NCI-H446 (cell line): ENCODE measurements around the gene LDHB.
"Not testable (repeated sequence)": the region's sequence is repeated elsewhere in the genome, so short reads cannot be mapped to it uniquely, and the experiment has no call there.

Experiments
- DNase-seq, 2 experiments: peaks; one replicate each; lab custom pipeline; 2025; lab: John Stamatoyannopoulos, UW

Gene LDHB

DNA sequence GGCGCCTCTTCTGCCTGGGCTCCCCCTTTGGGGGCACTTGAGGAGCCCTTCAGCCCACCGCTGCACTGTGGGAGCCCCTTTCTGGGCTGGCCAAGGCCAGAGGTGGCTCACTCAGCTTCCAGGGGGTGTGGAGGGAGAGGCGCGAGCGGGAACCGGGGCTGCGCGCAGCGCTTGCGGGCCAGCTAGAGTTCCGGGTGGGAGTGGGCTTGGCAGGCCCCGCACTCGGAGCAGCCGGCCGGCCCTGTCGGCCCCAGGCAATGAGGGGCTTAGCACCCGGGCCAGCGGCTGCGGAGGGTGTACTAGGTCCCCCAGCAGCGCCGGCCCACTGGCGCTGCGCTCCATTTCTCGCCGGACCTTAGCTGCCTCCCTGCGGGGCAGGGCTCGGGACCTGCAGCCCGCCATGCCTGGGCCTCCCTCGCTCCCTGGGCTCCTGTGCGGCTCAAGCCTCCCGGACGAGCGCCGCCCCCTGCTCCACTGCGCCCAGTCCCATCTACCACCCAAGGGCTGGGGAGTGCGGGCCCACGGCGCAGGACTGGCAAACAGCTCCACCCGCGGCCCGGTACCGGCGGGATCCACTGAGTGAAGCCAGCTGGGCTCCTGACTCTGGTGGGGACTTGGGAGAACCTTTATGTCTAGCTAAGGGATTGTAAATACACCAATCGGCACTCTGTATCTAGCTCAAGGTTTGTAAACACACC is 3.9 kb upstream of the LDHB start:
- DNase-seq = not testable (repeated sequence)

DNA sequence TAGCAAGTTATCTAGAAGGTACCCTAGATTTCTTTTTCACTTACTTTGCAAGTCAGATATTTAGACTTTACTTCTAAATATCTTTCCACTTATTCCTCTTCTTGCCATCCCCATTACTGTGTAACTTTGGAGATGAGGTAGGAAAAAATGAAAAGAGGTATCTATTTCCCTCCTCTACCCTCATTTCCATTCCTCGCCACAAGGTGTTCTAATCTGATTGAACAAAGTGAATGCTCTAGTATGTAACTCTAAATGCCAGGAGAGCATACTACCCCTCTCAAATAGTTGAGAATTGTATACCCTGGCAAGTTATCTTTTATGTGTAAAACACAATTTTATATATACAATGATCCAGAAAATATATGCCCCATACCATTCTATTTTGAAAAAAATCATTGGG is 1.7 kb upstream of the LDHB start:
- DNase-seq = no peak

DNA sequence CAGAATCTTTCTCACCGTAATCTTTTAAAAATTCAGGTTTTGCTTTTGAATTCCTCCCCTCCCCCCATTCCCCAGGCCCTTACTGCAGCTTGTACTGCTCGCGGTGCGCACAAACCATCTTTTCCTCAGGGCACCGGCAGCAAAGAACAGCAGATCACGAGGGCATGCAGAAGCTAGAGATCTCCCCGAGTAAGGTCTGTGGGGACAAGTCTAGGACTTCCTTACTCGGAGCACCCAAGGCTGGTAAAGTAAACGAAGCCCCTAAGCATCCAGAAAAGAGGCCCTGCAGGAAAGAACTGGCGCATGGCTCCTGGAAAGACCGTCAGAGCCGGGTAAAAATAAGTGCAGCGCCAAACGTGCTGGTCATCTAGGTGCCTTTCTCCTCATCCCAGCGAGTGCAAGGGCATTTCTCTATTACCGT is 727 bp downstream of the LDHB start:
- DNase-seq = peak in 1 of 2 experiments; percentile 39

DNA sequence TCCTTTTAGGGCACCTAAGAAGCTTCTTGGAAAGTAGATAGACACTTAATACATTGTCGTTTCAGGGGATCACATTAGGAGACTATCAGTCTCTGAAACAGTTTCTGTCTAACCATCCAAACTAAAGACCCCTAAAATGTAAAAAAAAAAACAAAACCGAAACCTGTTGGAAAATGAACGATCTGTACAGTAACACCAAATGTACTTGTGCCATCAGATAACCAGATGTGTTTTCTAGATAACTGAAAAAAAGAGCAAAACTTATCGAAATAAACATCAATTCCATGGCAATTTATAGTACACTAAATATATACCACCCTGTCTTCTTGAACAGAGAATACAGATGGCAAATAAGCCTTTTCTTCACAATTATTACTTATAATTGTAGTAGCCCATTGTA is 2.1 kb downstream of the LDHB start:
- DNase-seq = no peak

DNA sequence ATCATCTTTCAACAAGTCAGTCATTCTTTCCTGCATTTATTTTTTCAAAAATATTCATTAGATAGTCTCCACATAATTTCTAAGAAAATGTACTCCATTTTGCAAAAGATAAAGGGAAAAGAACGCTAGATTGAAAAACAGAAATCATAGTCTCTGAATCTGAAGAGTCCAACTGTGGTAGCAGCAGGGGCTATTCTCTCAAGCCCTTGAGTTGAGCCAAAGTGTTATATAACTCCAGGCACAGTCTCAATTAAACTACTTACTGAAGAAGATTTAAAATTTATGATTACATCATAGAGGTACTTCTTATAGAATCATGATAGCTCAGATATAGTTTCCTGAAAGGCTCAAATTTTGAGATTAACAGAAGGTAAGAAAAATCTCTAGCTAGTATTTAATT is 5.8 kb downstream of the LDHB start:
- no peak for DNase-seq

DNA sequence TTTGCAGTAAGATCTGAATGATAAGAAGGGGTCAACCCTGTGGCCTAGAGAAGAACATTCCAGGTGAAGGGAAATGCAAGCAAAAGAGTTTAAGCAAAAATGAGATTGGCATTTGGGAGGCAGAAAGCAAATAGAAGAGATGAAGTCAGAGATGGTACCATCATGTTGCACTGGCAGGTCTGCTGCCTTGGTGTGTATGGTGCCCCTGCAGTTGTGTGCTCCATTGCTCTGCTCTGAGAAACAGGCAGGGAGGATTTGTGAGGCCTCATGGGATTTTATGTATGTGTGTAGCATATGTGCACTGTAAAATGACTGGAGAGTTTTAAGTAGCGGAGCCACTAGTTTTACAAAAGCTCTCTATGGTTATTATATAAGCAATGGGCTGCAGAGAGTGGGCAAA is 6.6 kb downstream of the LDHB start:
- DNase-seq = no peak

DNA sequence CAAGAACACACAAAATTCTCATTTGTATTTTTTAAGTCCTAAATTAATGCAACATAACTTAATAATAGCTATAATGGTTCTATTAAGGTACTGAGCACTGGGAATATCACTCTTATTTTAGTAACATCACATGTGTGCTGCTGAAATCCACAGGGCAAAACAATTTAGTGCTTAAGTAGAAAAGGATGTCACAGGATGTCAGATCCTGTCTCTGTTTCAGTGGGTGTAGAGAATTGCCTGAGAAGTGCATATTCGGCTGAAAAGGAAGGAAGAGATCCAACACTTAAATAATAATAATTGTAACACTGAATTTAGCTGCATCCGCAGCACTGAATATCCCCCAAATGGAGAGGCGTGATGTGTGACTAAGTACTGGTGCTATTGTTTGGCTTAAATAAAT is 8.6 kb downstream of the LDHB start:
- DNase-seq = no peak

DNA sequence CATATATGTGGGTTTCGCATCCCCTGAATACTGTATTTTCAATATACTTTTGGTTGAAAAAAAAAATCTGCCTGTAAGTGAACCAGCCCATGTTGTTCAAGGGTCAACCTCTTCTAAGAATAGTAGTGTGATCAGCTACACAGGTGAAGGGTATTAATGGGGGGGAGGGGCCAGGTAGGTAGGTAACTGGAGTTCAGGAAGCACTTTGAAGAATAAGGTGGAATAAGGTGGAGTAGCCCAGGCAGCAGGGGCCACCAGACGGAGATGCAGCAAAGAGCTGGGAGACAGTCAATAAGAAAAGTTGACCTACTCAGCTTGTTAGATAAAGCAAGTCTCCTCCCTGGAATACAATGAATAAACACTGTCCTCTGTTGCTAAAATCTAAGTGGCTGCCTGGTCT is 9.3 kb downstream of the LDHB start:
- no peak for DNase-seq

DNA sequence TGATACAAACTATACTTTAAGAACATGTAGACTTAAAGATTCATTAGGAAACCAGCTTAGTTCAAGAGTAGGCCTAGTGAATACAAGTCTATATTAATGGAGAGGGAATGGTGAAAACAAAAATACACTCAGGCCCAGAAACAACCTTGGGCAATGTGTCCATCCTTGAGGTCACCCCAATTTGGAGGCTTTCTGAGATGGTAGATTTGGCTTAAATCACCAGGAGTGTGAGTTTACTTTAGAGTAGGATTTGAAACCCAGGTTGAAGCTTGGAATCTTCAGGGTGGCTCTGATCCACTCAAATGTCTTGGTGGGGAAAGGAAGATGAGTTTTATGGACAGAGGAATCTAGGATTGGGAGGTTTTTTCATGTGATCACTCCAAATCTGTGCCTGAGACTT is 10.5 kb downstream of the LDHB start:
- DNase-seq = no peak

DNA sequence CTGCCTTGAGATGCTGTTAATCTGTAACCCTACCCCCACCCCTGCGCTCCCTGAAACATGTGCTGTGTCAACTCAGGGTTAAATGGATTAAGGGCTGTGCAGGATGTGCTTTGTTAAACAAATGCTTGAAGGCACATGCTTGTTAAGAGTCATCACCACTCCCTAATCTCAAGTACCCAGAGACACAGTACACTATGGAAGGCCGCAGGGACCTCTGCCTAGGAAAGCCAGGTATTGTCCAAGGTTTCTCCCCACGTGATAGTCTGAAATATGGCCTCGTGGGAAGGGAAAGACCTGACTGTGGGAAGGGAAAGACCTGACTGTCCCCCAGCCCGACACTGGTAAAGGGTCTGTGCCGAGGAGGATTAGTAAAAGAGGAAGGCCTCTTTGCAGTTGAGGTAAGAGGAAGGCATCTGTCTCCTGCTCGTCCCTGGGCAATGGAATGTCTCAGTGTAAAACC is 12.6 kb downstream of the LDHB start:
- not testable (repeated sequence) for DNase-seq

DNA sequence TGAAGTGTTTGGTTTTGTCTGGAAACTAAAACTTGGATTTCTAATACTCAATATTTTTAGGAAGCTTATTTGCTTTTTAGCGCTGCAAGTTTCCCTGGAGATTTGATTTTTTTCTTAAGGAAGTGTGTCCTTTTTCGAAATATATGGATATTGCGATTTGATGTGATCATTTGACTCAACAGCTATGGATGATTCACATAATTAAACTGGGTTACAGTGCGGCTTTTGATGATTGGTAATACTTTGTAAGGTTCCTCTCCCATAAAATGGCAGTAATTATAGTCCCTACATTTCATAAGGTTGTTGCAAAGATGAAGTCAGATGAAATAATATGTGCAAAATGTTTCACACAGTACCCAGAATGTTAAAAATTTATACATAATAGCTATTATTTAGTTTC is 13.1 kb downstream of the LDHB start:
- DNase-seq = no peak

DNA sequence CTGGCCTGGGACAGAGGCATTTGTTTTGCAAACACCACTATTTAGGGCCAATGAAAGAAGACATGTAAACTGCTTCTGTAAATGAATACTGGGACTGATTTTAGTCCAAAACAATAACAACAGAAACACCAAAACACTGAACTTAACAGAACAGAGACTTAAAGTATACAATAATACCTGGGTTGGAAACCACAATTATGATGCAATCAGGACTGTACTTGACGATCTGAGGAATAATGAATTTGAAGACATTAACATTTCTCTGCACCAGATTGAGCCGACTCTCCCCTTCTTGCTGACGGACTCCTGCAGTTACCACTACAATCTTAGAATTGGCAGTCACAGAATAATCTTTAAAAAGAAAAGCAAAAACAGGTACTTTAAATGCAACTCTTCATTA is 13.9 kb downstream of the LDHB start:
- DNase-seq = no peak

DNA sequence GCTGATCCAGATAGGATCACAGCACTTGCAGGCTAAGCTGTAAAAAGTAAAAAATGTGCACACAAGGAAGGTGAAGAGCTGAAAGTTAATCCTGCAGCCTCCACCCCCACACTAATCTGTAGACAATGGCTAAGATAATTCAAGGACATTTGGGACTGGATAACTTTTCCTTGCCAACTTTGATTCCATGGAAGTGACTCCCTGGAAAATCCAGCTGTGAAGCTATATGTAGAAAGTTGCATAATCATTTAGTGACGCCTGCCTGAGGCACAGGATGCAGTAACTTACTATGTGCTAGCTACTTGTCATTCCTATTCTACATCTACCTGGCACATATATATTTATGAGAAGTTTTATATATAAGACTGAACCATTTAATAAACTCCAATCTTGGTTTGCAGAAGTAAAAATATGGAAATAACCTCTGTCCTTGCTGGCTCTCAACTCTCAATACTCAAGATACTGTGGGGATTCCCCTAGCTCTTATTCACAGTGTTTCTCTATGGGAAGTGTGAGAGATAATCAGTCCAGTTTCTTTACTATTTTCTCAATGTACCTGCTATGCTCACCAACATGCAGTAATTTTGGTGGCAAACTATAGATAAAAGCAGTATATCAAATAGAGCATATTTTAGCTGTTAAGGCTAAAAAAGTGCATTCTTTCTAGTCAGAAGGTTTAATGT is 14.8 kb downstream of the LDHB start:
- peak in 1 of 2 experiments; percentile 2 for DNase-seq

DNA sequence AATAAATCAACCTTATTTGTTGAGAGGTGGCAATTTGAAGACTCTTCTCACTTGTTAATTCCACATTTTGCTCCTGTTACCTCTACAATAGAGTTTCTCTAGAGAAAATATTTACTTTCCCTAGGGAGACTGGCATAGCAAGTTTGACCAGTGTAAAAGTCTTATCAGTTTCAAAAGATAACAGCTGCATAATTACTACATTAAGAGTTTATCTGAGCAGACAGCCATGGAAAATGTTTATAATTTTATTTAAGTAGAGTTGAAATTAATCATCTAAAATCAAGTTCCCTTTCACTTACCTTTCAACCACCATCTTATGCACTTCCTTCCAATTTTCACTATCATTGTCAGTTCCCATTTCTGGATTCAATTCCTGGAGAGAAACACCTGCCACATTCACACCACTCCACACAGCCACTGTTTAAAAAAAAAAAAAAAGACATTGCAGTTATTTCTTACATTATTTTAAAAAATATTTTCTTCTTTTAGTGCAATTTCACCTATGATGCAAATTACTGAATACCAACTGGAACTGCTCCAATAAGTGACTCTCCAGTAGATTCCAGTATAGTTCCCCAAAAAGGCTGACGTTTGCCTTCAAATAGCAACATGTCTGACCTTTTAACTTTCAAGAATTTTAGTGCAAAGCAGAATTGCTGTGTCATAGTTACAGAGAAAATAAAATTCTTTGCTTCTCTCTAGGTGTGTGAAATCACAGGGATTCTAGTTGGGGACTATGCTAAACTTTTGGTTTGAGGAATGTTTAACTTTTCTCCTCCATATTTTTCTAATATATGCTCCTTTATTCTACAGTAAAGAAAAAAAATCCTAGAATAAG is 19.4 kb downstream of the LDHB start:
- DNase-seq = no peak

DNA sequence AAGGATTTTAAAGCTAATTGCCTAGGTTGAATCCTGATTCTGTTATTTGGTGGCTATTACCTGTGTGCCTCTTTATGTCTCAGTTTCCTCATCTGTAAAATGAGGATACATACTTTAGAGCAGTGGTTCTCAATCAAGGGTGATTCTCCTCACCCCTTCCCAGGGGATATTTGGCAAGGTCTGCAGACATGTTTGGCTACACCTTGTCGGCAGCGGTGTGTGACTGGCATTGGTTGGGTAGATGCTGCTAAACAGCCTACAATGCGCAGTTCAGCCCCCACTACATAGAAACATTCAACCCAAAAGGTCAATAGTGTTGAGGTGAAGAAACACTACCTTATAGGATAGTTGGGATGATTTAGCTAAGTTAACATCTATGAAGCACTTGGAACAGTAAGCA is 23.4 kb downstream of the LDHB start:
- no peak for DNase-seq

DNA sequence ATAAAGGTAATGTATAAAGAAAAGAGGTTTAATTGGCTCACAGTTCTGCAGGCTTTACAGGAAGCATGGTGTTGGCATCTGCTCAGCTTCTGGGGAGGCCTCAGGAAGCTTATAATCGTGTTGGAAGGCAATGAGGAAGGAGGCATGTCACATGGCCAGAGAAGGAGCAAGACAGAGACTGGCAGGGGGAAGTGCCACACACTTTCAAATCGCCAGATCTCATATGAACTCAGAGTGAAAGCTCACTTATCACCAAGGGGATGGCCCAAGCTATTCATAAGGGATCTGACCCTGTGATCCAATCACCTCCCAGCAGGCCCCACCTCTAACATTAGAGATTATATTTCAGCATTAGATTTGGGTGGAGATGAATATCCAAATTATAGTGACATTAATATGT is 26.3 kb downstream of the LDHB start:
- no peak for DNase-seq

DNA sequence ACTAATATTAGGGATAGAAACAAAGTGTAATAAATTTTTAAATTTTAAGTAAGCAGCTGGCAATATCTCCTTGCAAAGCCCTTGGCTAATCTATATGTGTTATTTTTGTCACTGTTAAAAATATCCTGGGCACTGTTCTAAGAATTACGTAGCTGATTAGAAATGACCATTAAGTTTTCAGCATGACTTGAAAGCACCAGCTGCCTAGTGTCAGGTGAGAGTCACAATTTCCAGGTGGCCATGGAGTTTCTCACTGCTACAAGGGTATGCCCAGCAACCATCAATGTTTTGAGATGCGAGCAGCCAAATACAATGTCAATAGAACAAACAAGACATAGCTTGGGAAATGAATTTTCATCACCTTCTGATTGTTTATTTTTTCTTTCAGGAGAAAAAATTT is 29.7 kb downstream of the LDHB start:
- no peak for DNase-seq

DNA sequence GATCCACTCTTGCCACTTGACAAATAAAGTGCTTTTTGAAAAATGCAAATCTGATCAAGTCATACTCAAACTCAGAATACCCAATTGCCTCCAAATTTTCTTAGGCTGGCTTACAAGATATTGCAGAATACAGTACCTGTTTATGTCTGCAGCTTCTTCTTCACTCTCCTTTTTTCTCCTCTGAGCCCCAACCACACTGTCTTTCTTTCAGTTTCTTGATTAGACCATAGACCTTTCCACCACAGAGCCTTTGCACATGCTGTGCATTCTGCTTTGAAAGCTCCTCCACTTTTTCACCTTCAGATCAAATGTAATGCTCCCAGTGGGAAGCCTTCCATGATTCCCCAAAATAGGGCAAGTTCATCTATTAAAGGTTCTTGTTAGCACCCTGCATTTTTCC is 39.1 kb downstream of the LDHB start:
- DNase-seq = no peak

DNA sequence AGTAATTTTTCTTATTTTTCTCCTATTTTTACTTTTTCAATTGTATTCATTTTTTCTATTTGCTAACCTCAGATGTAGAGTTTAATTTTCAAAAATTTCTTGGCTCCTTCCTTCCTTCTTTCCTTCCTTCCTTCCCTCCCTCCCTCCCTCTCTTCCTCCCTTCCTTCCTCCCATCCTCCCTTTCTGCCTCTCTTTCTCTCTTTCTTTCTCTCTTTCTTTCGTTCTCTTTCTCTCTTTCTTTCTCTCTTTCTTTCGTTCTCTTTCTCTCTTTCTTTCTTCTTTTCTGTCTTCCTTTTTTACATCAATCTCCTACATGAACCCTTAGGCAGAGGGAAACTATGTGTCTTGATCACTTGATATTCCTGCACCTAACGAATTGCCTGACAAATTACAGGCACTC is 40.6 kb downstream of the LDHB start:
- no peak for DNase-seq

DNA sequence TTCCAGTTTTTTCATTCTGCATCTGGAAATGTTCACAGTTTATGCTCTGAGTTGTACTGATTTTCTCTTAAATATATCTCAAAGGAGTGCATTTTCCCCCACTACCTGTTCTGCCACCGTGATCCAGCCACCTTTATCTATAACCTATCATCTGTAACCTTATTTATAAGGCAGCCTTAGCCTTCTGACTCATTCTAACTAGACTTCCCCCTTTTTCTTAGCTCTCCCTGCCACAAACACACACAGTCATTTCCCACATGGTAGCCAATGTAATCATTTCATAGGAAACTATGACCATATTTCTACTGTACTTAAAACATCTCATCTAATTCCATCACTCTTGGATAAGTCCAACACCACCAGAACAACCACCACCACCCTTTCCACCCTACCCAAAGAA is 42.2 kb downstream of the LDHB start:
- no peak for DNase-seq

DNA sequence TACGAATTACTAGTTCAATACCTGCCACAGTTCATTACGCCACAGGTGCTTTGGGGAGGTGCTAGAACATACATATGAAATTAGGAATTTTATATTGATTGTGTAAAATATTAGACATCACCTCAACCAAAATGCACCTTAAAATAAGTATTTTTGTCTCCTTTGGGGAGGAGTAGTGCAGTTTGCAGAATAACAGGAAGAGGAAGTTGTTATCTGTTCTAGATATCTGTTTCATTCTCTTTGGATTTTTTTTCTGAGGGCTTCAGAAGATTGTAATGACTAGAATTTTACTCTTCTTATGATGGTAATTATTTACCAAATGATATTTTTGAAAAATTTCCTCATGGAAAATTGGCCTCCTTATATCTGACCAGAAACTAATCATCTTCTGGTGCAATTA is 43.1 kb downstream of the LDHB start:
- DNase-seq = no peak

DNA sequence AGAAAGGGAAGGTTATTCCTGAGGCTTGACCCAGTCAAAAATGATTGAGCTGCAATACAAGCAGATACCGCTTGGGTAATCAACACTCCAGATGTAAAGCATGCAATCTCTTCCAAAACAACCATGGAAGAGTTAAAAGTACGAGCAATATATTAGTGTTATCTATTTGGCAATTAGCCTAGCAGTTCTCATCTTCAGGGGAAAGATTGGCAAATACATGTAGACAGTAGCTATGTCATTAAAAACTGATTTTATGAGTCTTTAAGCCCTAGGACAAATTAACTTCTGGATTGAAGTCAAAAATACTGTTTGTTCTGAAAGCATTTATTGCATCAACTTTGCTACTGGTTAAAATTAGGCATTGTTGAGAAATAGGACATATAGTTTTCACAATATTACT is 43.7 kb downstream of the LDHB start:
- DNase-seq = no peak

DNA sequence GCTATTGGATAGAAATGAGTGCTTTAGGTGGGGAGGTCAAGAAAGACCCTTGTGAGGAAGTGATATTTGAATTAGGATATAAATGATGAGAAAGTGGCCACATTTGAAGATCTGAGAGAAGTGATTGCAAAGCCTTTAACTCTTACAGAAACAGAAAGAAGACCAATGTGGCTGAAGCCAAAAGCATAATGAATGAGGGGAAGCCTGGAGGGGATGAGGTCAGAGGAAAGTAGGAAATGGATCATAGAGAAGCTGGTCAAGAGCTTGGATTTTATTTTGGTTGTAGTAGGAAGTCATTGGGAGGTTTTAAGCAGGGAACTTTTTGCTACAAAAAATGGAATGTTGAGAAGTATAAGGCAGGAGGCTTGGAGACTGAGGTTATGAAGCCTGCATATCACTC is 49.4 kb downstream of the LDHB start:
- DNase-seq = no peak
